A549 treated with Hydrocortisone at 1 μM for 4 hours (cell line): Measurements from ENCODE around the gene EIF1B. TPM values are rescaled to one million over a fixed set of nuclear protein-coding genes. Genes with fewer than 3 reads are reported as not detected.

Experiments
- total RNA-seq: library from RNA; stranded (reverse); fragments of 200-300 nt; extraction: Qiagen RNA extraction; gene quantifications from 5 replicates; pipeline ENCODE4 v1.2.3, GENCODE V29; 2022

EIF1B gene
- 53.6 to 66.2 TPM (median 58.0 TPM) in 5 replicates for total RNA-seq

DNA sequence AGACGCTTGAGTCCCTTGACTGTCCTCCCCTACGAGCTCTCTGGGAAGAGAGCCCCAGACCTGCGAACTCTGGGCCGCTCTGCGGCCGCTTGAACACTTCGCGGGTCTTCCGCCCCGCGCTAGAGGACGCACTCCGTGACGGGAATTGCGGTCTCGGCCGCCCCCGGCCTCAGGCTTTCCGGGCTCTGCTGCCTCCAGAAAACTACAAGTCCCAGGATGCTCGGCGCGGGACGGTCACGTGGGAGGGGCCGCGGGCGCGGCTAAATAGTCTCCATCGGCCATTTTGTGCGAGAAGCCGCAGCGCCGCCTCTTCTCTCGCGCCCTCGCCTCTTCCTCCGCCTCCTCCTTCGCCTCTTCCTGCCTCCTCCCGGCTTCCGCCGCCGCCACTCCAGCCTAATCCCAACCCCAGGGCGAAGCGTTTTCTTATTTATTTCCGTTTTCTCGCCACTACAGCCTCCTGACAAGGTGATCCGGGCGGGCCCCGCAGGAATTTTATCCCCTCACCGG lies at the start of gene EIF1B:
Gene EIF1B, plus strand, starts transcription at position 290 of the 507 bp plus-strand sequence. CDS start 235 bp downstream, outside the sequence.

Other genes with a start within 250 kb of the EIF1B start
- gene ENTPD3, start 77.5 kb downstream of the EIF1B start, total RNA-seq, result 0.03 to 0.05 TPM (median 0.03 TPM) in 3 of 5 replicates, not detected in the others
- 614 to 790 TPM (median 760 TPM) in 5 replicates for gene RPL14, start 147.6 kb downstream of the EIF1B start, total RNA-seq
- gene ZNF619, start 167.4 kb downstream of the EIF1B start, total RNA-seq, result 1.7 to 2.4 TPM (median 2.0 TPM) in 5 replicates
- 1.3 to 1.9 TPM (median 1.7 TPM) in 5 replicates for gene ZNF620, start 196.3 kb downstream of the EIF1B start, total RNA-seq
- 5.8 to 8.4 TPM (median 7.0 TPM) in 5 replicates for gene ZNF621, start 215.3 kb downstream of the EIF1B start, total RNA-seq